SK-N-SH treated with all-trans-retinoic acid at 6 μM for 48 hours (cell line): ENCODE results near the gene HCK.

Experiments
- ATAC-seq: fragments of 200-7000 bp; cut with Tn5 transposase; 3 replicates; pipeline ENCODE4 v1.9.1; 2020; ENCODE audit warnings: mild to moderate bottlenecking, moderate library complexity
- ARNTL ChIP-seq: fragments of 450-650 bp; formaldehyde crosslinking; IDR thresholded peaks from 2 replicates; pipeline ENCODE4 v1.5.0; 2020; ENCODE audit warnings: low read depth, mild to moderate bottlenecking, moderate library complexity, borderline replicate concordance
- BACH2 ChIP-seq: fragments of 250-450 bp; sonication (Bioruptor Pico); IDR thresholded peaks from 2 replicates; pipeline ENCODE4 v1.9.0; 2021; ENCODE audit warnings: mild to moderate bottlenecking, borderline replicate concordance
- CSDC2 ChIP-seq: fragments of 250-450 bp; sonication (Bioruptor Pico); IDR thresholded peaks from 2 replicates; pipeline ENCODE4 v1.5.0; 2020; ENCODE audit warnings: mild to moderate bottlenecking, moderate library complexity
- ESRRG ChIP-seq: fragments of 250-450 bp; sonication (Bioruptor Pico); IDR thresholded peaks from 2 replicates; pipeline ENCODE4 v1.6.1; 2021; ENCODE audit warnings: mild to moderate bottlenecking
- GLIS3 ChIP-seq: fragments of 250-450 bp; sonication (Bioruptor Pico); IDR thresholded peaks from 2 replicates; pipeline ENCODE4 v1.5.0; 2020; ENCODE audit warnings: mild to moderate bottlenecking, moderate library complexity
- ISL1 ChIP-seq: fragments of 250-450 bp; sonication (Bioruptor Pico); IDR thresholded peaks from 2 replicates; pipeline ENCODE4 v2.1.2; 2022; ENCODE audit warnings: mild to moderate bottlenecking, moderate library complexity
- OSR1 ChIP-seq: fragments of 250-450 bp; sonication (Bioruptor Pico); IDR thresholded peaks from 2 replicates; pipeline ENCODE4 v1.8.0; 2022; ENCODE audit warnings: moderate library complexity, mild to moderate bottlenecking, inconsistent platforms
- PPARA ChIP-seq: fragments of 250-450 bp; sonication (Bioruptor Pico); IDR thresholded peaks from 2 replicates; pipeline ENCODE4 v1.5.0; 2020; ENCODE audit warnings: mild to moderate bottlenecking, borderline replicate concordance
- RARB ChIP-seq: fragments of 250-450 bp; sonication (Bioruptor Pico); IDR thresholded peaks from 2 replicates; pipeline ENCODE4 v1.8.0; 2021; ENCODE audit warnings: mild to moderate bottlenecking, moderate library complexity
- TCF4 ChIP-seq: fragments of 250-450 bp; sonication (Bioruptor Pico); IDR thresholded peaks from 2 replicates; pipeline ENCODE4 v1.8.0; 2021; ENCODE audit warnings: mild to moderate bottlenecking, moderate library complexity, borderline replicate concordance
- TOX ChIP-seq: fragments of 250-450 bp; sonication (Bioruptor Pico); IDR thresholded peaks from 2 replicates; pipeline ENCODE4 v1.8.0; 2021; ENCODE audit warnings: mild to moderate bottlenecking, moderate library complexity, borderline replicate concordance
- ZC3H10 ChIP-seq: fragments of 250-450 bp; sonication (Bioruptor Pico); IDR thresholded peaks from 2 replicates; pipeline ENCODE4 v1.5.1; 2021; ENCODE audit warnings: mild to moderate bottlenecking, moderate library complexity
- ZFP3 ChIP-seq: fragments of 250-450 bp; sonication (Bioruptor Pico); IDR thresholded peaks from 2 replicates; pipeline ENCODE4 v1.5.0; 2020; ENCODE audit warnings: mild to moderate bottlenecking, moderate library complexity
- ZFP30 ChIP-seq: fragments of 450-650 bp; formaldehyde crosslinking; IDR thresholded peaks from 2 replicates; pipeline ENCODE4 v1.5.0; 2022; ENCODE audit warnings: mild to moderate bottlenecking, moderate library complexity
- ZNF565 ChIP-seq: fragments of 450-650 bp; formaldehyde crosslinking; conservative IDR thresholded peaks from 2 replicates; pipeline ENCODE4 v1.5.0; 2020; ENCODE audit warnings: low read depth, mild to moderate bottlenecking, moderate library complexity
- ZNF70 ChIP-seq: fragments of 450-650 bp; formaldehyde crosslinking; IDR thresholded peaks from 2 replicates; pipeline ENCODE4 v1.5.0; 2020; ENCODE audit warnings: mild to moderate bottlenecking, moderate library complexity
- ZNF8 ChIP-seq: fragments of 450-650 bp; formaldehyde crosslinking; IDR thresholded peaks from 2 replicates; pipeline ENCODE4 v1.5.0; 2020; ENCODE audit warnings: mild to moderate bottlenecking, moderate library complexity
- TF ChIP-seq, protein P1 (sequence below): fragments of 250-450 bp; sonication (Bioruptor Pico); IDR thresholded peaks from 2 replicates; pipeline ENCODE4 v1.5.1; 2020; ENCODE audit warnings: low read depth, mild to moderate bottlenecking, moderate library complexity
- TF ChIP-seq, protein P2 (sequence below): fragments of 250-450 bp; sonication (Bioruptor Pico); IDR thresholded peaks from 2 replicates; pipeline ENCODE4 v1.5.1; 2021; ENCODE audit warnings: mild to moderate bottlenecking, moderate library complexity
- TF ChIP-seq, protein P3 (sequence below): fragments of 250-450 bp; sonication (Bioruptor Pico); IDR thresholded peaks from 2 replicates; pipeline ENCODE4 v1.8.0; 2021; ENCODE audit warnings: low read depth, mild to moderate bottlenecking, moderate library complexity, borderline replicate concordance
- TF ChIP-seq, protein P4 (sequence below): fragments of 250-450 bp; sonication (Bioruptor Pico); IDR thresholded peaks from 2 replicates; pipeline ENCODE4 v1.8.0; 2020; ENCODE audit warnings: mild to moderate bottlenecking, moderate library complexity, borderline replicate concordance
- TF ChIP-seq, protein P5 (sequence below): fragments of 250-450 bp; sonication (Bioruptor Pico); IDR thresholded peaks from 2 replicates; pipeline ENCODE4 v1.5.0; 2020; ENCODE audit warnings: mild to moderate bottlenecking, moderate library complexity

HCK gene

DNA sequence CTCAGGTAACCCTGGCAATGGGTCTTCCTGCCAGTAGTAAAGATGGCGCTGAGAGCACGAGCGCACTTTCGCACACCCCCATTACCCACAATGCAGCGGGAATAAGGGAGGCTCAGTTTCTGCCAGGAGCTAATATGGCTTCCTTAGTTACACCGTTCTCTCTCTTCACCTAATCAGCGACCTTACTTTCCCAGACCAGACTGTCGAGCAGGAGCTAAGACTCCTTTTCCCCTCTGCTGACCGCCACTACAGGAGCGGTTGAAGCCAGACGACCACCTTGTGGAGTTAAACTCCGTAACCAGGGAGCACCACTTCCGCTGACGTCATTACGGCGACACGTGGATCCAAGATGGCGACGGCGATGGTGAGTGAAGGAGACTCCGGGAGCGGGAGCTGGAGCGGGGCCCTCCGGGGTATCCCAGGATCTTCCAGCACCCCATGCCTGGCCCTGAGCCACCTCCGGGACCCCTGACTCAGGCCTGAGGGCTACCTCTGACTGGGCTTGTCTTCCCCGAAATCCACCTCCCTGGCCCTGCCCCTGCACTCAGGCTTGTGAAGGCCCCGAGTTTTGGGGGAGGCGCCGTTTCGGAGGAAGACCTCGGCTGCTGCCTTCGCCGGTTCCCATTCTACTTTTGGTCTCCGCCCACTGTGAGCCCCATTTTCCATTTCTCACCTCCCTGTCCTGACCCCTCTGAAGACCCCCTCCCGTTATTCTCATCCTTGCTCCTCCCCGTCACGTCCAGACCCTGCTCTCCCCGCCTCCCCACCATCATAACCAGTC lies 57.5 kb downstream of the HCK start, which contains the start of gene TM9SF4:
Gene TM9SF4, plus strand, starts transcription at position 323 of the 781 bp plus-strand sequence. Its CDS starts 27 bp downstream, at position 350.
- no peak for TF ChIP-seq ARNTL (CRISPR knock-in tag)
- TF ChIP-seq BACH2 (CRISPR knock-in tag) = no peak
- no peak for TF ChIP-seq ZNF8
- TF ChIP-seq, protein P1, sequence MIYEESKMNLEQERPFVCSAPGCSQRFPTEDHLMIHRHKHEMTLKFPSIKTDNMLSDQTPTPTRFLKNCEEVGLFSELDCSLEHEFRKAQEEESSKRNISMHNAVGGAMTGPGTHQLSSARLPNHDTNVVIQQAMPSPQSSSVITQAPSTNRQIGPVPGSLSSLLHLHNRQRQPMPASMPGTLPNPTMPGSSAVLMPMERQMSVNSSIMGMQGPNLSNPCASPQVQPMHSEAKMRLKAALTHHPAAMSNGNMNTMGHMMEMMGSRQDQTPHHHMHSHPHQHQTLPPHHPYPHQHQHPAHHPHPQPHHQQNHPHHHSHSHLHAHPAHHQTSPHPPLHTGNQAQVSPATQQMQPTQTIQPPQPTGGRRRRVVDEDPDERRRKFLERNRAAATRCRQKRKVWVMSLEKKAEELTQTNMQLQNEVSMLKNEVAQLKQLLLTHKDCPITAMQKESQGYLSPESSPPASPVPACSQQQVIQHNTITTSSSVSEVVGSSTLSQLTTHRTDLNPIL = peak; percentile 47; the same call in 1 of the 2 replicates
- no peak for TF ChIP-seq TCF4 (CRISPR knock-in tag)
- no peak for TF ChIP-seq ZFP30 (CRISPR knock-in tag)
- no peak for TF ChIP-seq ESRRG (CRISPR knock-in tag)
- TF ChIP-seq RARB (CRISPR knock-in tag) = no peak
- no peak for TF ChIP-seq OSR1
- 0 out of 2 replicates have a peak, but pooled peaks have one; percentile 27 for TF ChIP-seq ZFP3 (CRISPR knock-in tag)
- TF ChIP-seq CSDC2 (CRISPR knock-in tag) = no peak
- no peak for TF ChIP-seq ISL1 (CRISPR knock-in tag)
- TF ChIP-seq, protein P2, sequence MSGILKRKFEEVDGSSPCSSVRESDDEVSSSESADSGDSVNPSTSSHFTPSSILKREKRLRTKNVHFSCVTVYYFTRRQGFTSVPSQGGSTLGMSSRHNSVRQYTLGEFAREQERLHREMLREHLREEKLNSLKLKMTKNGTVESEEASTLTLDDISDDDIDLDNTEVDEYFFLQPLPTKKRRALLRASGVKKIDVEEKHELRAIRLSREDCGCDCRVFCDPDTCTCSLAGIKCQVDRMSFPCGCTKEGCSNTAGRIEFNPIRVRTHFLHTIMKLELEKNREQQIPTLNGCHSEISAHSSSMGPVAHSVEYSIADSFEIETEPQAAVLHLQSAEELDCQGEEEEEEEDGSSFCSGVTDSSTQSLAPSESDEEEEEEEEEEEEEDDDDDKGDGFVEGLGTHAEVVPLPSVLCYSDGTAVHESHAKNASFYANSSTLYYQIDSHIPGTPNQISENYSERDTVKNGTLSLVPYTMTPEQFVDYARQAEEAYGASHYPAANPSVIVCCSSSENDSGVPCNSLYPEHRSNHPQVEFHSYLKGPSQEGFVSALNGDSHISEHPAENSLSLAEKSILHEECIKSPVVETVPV (CRISPR knock-in tag) = no peak
- TF ChIP-seq, protein P3, sequence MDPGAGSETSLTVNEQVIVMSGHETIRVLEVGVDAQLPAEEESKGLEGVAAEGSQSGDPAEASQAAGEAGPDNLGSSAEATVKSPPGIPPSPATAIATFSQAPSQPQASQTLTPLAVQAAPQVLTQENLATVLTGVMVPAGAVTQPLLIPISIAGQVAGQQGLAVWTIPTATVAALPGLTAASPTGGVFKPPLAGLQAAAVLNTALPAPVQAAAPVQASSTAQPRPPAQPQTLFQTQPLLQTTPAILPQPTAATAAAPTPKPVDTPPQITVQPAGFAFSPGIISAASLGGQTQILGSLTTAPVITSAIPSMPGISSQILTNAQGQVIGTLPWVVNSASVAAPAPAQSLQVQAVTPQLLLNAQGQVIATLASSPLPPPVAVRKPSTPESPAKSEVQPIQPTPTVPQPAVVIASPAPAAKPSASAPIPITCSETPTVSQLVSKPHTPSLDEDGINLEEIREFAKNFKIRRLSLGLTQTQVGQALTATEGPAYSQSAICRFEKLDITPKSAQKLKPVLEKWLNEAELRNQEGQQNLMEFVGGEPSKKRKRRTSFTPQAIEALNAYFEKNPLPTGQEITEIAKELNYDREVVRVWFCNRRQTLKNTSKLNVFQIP (CRISPR knock-in tag) = no peak
- TF ChIP-seq, protein P4, sequence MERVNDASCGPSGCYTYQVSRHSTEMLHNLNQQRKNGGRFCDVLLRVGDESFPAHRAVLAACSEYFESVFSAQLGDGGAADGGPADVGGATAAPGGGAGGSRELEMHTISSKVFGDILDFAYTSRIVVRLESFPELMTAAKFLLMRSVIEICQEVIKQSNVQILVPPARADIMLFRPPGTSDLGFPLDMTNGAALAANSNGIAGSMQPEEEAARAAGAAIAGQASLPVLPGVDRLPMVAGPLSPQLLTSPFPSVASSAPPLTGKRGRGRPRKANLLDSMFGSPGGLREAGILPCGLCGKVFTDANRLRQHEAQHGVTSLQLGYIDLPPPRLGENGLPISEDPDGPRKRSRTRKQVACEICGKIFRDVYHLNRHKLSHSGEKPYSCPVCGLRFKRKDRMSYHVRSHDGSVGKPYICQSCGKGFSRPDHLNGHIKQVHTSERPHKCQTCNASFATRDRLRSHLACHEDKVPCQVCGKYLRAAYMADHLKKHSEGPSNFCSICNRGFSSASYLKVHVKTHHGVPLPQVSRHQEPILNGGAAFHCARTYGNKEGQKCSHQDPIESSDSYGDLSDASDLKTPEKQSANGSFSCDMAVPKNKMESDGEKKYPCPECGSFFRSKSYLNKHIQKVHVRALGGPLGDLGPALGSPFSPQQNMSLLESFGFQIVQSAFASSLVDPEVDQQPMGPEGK (CRISPR knock-in tag) = no peak
- TF ChIP-seq GLIS3 (CRISPR knock-in tag) = no peak
- no peak for TF ChIP-seq ZC3H10 (CRISPR knock-in tag)
- TF ChIP-seq ZNF565 (CRISPR knock-in tag) = no peak
- no peak for TF ChIP-seq PPARA
- TF ChIP-seq, protein P5, sequence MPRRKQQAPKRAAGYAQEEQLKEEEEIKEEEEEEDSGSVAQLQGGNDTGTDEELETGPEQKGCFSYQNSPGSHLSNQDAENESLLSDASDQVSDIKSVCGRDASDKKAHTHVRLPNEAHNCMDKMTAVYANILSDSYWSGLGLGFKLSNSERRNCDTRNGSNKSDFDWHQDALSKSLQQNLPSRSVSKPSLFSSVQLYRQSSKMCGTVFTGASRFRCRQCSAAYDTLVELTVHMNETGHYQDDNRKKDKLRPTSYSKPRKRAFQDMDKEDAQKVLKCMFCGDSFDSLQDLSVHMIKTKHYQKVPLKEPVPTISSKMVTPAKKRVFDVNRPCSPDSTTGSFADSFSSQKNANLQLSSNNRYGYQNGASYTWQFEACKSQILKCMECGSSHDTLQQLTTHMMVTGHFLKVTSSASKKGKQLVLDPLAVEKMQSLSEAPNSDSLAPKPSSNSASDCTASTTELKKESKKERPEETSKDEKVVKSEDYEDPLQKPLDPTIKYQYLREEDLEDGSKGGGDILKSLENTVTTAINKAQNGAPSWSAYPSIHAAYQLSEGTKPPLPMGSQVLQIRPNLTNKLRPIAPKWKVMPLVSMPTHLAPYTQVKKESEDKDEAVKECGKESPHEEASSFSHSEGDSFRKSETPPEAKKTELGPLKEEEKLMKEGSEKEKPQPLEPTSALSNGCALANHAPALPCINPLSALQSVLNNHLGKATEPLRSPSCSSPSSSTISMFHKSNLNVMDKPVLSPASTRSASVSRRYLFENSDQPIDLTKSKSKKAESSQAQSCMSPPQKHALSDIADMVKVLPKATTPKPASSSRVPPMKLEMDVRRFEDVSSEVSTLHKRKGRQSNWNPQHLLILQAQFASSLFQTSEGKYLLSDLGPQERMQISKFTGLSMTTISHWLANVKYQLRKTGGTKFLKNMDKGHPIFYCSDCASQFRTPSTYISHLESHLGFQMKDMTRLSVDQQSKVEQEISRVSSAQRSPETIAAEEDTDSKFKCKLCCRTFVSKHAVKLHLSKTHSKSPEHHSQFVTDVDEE (CRISPR knock-in tag) = peak; percentile 62; the same call in 1 of the 2 replicates
- ATAC-seq = peak; percentile 90

DNA sequence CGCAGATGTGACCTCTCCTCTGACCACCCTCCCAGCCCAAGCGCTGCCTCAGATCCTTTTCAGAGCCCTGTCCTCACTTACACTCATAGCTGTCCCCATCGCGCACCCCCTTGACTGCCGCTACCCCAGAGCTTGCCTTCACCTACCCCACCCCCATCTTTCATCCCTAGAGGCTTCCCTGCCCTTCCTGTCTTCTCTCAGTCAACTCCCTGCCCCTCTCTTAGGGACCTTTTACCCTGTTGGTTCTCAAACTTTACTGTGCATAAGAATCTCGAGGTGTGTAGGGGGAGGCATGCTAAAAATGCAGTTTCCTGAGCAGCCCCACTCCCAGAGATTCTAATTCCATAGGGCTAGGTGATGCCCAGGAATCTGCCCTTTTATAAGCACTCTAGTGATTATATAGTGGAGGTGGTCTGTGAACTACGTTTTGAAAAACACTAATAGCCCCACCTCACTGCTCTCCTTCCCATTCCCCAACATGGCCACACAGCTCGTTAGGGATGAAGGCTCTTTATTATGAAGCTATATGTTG lies 58.2 kb downstream of the HCK start:
- TF ChIP-seq PPARA (no peak), ZC3H10 (CRISPR knock-in tag) (no peak), OSR1 (no peak), ZNF565 (CRISPR knock-in tag) (no peak), GLIS3 (CRISPR knock-in tag) (no peak), ZNF70 (CRISPR knock-in tag) (no peak), TOX (no peak), ZFP30 (CRISPR knock-in tag) (no peak), BACH2 (CRISPR knock-in tag) (no peak)
- TF ChIP-seq, protein P2 (CRISPR knock-in tag) = no peak
- no peak for ATAC-seq
